GF-D8 (cell line): ENCODE measurements around the gene RYR3.

ENCODE experiments used
- DNase-seq: peaks from one replicate; lab custom pipeline; 2025; lab: John Stamatoyannopoulos, UW

Gene RYR3

DNA sequence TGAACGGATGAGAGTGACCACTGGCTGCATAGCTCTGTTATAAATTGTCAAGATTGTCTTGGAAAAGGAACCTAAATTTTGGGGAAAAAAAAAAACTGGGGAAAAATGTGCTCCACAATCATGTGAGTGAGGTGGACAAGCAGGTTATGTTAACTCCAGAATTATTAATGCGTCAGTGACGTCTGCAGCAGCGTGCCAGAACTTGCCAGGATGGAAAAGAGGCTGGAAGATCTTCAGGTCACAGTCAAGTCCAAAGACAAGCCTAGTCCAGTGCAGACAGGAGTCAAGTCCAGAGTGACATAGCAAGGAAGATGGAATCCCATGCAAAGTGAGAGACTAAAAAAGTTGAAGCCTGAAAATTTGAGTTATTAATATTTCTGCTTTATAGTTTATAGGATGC is 140.6 kb downstream of the RYR3 start:
- no peak for DNase-seq

DNA sequence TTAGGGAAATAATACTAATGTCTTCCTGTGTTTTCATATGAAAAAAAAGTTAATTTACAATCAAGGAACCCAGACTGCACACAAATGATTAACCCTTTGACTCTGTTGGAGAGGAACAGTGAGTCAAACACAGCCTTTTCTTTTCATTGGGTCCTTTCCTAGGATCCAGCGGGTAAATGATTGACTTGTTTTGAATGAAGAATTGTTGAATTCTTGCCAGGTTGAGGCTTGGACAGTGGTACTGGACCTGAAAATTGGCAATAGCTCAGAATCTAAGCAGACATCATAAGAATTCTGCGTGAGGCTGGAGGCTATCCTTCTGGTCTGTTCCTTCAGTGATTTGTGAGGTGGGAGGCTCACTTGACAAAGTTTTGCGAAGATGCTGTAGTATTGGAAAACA is 143.0 kb downstream of the RYR3 start:
- no peak for DNase-seq

DNA sequence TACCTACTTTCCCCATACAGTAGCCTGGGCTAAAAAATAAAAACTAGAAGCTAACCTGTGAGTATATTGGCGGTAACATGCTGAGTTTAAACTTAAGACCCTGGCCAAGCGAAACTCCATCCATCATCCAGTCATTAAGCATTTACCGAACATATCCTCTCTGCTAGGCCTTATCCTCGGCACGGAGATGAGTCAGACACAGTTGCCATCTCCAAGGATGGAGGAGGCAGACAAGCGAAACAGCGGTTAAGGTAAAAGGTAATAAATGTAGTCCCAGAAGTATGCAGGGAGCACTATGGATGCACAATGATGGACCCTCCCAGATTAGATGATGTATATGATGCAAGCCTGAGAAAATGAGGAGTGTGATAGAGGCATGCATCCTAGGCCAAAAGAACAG is 143.6 kb downstream of the RYR3 start:
- DNase-seq, result no peak

DNA sequence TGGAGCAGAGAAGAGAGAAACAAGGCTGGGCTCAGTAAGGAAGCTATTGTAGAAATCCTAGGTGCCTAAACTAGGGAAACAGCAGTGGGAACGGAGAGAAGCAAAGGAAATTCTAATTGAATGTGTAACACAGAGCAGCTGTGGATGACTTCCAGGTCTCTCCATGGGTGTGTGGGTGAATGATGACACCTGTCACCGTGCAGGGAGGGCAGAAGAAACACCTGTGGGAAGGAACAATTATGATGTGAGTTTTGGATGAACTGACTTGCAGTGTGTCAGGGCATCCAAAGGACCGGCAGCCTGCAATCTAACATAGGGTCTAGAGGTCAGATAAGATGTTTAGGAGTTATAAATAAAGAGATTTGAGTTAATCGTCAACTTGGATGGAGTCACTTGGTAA is 144.2 kb downstream of the RYR3 start:
- DNase-seq, result no peak

DNA sequence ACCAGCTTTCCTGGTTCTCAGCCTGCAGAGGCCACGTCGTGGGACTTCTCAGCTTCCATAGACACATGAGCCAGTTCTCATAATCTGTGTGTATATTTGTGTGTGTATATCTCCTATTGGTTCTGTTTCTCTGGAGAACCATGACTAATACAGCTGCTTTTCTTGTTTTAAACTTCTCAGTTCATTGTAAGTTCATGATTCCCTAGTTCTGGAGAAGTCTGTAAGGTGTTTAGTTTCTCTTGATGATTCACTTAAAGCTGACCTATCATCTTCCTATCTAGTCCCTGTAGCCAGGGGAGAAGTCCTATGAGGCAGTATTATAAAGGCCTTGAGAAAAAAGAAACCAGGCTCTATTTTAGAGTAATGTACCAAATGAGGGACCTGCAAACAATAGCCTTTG is 147.7 kb downstream of the RYR3 start:
- no peak for DNase-seq

DNA sequence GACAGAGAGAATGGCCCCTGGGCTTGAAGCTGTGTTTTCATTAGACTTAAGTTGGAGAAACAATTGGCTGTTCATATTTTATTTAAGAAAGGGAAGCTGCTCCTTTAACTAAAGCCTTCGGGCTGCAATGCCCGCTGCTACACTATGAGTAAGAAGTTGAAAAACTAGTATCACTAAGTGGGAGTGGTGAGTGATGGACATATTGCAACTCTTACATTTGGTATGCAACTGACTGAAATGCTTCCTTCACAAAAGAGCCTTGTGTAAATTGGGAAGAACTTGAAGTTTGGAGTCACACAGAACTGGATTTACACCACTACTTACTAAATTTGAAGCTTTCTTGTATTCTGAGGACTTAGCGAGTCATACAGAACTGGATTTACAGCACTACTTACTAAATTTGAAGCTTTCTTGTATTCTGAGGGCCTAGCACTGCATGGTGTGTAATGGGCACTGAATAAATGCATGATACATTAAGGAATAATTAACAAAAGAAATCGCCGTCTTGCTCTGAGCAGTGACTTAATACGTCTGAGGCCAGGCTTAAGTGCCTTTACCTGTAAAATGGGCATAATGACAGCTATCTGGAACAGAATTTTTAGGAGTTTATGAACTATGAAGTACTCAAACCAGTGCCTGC is 149.5 kb downstream of the RYR3 start:
- no peak for DNase-seq

DNA sequence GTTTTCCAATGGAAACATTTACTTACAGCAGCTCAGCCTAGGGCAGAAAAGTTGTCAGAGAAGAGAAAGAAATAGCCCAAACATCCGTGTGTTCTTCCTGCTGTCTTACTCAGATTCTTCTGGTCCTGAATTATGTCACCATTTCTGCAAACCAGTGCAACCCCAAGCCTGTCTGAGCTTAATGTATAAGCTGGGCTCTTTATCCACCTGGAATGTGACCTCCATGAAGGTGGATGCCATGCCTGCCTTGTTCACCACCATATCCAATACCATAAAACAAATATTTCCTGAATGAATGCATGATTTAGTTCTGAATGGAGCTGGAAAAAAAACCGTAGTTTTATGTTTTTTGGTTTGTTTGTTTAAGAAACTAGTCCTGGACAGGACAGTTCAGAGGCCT is 150.9 kb downstream of the RYR3 start:
- no peak for DNase-seq

DNA sequence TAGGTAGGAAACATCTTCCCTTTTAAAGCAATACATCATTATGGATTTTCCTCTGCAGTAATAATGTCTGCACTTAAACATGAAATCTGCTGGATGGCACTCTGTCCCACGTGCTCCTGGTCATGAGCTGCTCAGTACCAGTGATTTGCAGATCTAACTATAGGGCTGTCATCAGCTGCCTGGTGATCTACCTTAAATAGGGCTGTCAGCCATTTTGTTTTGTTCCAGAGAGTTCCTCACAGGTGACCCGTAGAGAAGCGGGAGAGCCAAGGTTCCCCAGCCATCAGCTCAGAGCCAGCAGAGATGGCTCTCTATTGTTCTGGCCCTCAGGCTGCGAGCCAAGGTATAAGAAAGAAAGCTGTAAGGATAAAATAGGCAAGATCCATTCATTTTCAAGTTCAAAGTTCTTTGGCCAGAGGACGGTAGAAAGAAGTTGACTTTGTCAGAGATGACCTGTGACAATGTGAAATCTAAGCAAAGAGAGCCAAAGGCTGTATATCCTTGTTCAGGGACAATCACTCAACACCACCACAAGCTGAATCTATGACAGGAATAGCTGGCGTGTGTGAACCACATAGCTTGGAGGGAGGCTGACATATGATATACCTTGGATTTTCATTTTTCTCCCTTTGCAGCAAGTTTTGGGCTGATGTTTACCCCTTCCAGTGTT is 156.5 kb downstream of the RYR3 start:
- no peak for DNase-seq

DNA sequence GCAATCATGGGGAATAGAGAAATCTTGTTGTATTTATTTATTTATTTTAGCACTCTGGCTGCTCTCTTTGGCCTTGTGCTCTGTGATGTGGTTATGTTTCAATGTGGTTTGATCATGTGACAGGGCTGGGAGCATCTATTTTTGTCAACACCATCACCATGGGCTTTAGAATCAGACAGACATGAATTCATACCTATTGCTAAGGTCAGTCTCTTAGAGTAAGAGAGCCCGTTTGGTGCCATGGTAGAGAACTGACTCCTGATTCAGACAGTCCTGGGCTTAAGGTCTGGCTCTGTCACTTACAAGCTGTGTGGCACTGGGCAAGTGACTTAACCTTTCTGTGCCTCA is 157.0 kb downstream of the RYR3 start:
- no peak for DNase-seq

DNA sequence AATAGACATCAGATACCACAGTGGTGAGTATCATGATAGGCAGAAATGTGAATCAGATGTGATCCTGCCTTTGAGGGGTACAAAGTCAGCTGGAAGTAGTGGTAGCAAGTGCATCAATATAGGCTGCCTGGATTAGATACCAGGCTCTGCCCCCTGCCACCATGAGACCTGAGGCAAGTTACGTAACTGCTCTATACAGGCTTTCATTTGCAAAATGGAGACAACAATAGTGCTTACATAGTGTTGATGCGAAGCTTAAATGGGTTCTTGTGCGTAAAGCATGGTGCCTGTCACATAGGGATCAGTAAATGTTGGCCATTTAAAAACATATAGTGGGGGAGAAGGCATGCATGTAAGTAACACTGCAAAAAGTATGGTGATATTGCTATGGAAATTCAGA is 158.0 kb downstream of the RYR3 start:
- no peak for DNase-seq

DNA sequence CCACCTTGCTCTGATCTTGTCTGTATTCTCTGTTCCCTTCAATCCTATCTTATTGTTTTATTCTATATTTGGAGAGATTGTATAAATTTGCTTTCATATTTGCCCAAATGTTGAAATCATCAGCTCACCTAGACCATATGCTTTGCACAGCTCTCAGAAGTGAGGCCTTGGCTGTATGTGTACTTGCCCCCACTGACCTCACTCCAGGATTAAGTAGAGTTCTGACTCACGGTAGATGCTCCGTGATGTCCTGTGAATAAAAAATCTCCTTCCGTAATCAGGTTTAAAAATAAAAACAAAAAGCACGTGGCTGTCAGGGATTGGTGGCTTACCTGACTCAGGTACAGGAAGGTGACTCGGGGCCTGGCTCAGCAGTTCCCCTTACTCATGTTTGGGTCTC is 162.2 kb downstream of the RYR3 start:
- DNase-seq, result no peak

DNA sequence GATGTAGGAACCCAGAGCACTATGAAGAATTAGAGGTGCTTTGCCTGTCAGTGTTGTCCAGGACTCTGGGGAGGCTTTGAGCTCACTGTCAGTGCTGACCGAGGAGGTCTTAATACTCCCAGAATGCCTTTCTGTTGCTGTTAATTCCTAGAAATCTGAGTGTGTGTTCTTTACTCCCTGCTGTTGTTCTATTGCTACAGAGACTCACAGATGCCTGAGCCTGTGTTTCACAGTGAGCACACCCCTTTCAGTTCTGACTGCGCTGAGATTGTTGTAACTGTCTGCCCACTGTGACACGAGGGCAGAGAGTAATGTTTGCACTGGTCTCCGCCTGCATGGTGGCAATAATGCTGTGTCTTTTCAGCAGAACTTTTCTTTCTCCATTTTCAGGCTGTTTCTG is 162.9 kb downstream of the RYR3 start:
- no peak for DNase-seq

DNA sequence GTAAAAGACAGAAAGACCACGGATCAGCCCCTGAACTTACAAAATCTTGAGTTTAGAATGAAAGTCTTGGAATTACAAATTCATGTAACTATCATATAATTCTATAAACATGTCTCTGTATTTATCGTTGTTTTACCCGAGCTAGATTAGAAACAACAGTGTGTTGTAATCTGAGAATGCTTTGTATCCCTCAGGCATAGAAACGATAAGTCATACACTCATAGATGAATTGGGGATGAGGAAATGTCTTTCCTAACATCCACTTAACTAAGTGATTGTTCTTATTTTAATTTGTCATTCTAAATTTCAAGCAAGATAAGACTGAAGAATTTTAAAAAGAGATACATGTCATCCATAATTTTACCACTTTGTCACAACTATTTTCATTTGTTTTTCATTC is 165.3 kb downstream of the RYR3 start:
- DNase-seq, result no peak

DNA sequence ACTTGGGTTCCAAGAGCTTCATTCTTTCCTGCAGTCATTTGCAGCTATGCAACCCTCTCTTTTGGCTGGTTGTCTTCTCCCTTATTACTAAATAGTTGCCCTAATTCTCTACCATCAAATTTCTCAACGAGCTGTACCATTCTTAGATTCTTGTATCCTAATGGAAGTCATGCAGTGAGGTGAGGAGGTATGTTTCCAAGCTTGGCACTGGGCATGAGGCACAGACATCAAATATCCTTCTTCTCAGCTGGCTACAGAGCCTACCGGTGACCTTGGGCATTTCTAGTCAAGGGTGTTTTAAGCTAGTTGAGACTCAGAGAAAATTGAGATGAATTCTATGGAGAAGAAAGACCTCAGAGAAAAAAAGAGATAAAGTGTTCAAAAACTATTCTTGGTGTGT is 166.1 kb downstream of the RYR3 start:
- no peak for DNase-seq

DNA sequence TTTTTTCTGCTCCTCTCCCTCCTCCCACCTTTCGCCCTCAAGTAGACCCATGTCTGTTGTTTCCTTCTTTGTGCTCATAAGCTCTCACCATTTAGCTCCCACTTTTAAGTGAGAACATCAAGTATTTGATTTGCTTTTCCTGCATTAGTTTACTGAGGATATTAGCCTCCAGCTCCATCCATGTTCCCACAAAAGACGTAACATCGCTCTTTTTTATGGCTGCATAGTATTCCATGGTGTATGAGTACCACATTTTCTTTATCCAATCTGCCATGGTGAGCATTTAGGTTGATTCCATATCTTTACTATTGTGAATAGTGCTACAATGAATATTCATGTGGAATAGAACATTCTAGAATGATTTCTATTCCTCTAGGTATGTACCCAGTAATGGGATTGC is 178.6 kb downstream of the RYR3 start:
- DNase-seq, result no peak

DNA sequence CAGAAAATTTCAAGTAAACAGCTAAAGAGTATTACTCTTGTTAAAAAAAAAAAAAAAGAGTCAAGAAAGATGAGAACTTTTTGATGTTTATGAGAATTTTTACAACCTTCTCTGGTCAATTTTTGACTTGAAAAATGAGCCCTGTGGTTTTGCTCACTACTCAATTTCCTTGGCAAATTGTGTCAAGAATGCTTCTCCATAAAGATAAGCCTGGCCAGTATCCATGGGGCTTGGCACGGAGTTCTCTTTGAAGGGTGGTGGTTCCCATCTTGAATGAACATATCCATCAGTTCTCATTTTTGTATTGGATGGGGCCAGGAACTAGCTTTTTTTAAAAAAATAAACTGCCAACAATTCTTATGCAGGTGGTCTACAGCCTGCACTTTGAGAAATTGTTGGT is 179.9 kb downstream of the RYR3 start:
- DNase-seq, result no peak

DNA sequence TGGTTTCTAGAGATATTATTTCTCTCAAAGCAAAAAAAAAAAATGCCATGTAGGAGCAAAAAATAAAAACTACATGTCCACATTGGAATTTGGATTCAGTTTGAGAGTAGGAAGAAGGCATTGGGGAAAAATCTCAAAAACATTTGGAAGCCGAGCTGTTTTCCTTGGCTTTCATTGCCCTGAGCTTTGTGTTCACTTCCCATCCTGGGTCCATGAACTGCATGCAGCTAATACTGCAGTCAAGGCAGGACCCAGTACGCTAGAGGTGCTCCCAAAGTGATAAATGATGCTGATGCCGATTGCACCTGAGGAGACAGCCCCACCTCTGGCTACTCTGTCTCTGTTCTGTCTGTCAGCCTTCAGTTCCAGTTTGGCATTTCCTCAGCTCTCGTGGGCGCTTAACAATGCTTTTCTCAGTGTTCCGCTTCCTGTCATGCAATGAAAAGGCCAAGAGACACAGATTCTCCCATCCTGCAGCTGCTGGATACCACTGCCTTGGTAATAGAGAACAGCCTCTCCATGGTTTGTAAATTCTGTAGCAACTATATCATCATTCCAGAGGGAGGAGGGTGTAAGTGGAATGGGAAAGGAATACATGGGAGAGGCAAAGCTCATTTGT is 181.8 kb downstream of the RYR3 start:
- no peak for DNase-seq

DNA sequence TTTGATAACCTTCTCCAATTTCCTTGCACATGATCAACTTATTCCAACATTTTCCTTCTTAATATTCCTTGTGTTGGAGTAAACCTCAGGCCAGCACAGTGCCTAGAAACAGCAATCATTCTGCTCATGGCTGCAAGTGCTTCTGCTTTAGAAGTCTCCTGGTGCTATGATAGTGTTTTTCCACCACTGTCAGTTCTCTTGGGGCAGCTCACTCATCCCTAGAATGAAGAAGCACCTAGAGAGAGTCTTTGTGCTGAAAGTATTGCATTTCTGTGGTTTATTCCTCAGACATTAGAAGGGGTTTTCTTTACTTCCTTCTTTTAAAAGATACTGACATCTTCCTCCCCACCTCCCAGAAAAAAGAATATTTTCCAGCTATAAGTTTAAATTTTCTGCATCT is 183.5 kb downstream of the RYR3 start:
- no peak for DNase-seq

DNA sequence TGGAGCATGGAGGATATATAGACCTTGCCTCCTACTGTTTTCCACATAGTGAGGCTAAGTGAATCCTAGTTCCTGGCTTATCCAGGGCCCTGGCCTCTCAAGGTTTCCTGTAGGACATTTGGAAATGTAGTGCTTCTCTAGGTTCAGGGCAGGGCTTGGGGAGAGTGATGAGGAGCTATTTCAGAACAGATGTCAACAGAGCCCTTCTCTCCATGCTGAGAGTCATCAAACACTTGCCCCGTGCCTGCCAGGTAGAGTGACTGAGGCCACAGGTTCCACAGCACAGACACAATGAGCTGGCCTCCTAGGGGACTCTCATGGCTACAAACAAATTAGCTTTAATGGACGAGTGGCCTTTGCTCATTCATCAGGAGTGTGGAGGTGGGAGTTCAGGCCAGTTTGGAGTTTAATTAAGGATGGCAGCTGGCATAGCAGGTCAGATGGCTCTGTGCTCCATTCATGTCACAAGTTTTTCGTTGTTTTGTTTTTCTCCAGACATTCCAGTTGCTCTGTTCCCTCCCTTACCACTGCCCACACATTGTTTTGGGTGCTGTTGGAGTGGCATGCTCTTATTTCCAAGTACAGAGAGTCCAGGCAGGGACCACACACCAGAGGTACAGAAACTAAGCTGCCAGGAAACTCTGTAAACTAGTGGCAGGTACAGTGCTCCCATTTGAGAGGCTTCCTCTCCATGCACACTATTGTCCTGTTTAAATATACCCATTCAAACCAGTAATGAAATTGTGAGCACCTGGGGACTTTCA is 189.8 kb downstream of the RYR3 start:
- DNase-seq, result no peak

DNA sequence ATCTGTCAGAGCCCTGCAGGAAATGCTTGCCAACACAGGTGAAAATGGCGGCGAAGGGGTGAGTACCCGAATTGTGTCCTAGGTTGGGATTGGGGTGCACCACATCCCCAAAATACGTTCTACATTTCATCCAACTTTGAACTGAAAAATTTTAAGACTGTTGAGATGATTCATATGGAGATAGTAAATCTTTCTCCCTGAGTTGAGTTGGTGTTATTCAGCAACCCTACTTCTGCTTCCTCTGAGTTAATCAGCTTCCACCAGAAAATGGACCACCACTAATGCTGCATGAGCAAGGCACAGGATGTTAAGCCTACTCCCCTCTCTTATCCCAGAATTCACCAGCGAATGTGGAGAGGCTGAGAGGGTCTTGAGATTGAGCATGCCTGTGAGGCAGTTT is 192.9 kb downstream of the RYR3 start:
- no peak for DNase-seq

DNA sequence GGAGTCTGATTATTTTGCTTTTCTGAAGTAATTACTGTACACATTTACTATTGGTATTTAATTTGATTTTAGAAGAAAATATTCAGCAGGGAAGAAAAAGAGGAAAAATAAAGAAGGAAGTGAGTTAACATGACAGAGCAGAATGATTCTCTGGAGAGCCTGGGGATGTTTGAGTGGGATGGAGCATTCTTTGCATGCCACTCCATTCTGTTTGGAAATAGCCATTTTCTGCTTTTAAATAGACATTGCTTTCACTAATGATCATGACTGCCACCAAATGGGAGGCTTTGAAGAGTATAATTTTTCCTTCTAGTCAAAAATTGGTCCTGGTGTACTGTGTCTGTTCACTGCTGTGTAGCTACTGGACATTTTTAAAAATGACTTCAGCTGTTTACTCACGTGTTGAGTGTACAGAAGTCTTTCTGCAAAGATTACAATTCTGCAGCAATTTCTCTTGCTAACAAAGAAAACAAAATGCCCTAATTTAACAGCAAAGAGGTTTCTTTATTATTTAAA is 196.1 kb downstream of the RYR3 start:
- no peak for DNase-seq

DNA sequence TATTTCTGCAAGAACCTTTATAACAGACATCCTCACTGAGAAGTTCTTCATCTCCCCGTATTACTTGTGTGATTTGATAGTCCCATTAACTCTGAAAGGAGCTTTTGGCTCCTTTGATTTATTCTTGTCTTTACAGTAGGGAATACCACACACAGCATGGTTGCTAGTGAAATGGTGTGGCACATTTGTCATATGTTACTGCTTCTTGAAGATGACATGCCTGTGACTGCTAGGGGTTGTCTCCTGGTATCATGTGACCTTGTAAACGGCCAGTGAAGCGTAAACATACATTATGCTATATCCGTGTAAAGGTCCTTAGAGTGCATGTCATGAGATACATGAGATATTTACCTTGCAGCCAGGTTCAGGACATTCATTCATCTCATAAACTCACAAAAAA is 197.9 kb downstream of the RYR3 start:
- no peak for DNase-seq

DNA sequence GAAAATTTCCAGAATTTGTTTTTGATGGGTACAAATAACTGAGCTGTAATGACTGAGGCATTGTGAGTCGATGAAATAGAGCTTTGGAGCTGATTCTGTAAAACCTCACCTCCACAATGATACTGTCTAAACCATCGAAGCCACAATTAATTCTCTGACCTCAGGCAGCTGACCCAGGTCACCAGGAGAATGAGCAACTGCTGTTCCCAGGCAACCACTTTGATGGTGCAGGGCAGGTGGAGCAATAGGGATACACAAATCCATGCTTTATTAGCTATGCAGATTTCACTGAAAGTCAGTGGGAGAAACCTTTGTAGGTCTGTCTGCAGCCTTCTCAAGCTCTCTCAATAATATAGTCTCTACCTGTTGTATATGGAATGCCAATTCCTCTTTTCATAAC is 204.4 kb downstream of the RYR3 start:
- no peak for DNase-seq
